Measurements from ENCODE around the gene SNX8. TPM values are rescaled to one million over a fixed set of nuclear protein-coding genes. Genes with fewer than 3 reads are reported as not detected.

The SNX8 gene
- total and polyA plus RNA-seq, 2 of the 13 experiments (the other 11 are each of a cell fraction or from before 2014, with no cell fraction given) = 20.6 to 45.2 TPM

DNA sequence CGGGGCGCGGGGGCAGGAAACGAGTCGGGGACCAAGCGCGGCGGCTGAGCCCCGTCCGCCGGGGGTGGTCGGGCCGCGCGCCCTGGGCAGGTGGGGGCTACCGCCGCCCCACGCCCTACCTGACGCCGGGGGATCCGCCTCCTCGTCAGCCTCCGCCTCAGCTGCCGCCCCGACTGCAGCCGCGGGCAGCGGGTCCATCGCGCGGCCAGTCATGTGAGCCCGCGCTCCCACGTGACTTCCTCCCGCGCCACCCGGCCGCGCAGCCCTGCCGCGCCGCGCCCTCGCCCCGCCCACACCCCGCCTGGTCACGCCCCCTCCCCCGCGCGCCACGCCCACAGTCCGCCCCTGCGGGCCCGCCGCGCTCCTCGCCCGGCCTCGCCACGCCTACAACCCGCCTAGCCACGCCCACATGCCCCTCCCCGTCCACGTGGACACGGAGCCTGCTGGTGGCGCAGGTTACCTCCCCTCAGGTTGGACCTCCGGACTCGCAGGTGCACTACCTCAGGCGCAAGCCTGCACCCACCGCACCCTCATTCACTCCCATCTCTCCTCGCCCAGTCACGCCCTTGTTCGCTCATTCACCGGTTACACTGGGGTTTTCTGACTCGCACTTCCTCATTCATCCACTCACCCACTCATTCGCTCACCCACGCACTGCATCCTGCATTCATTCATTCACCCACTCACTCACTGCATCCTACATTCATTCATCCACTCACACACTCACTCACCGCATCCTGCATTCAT is at the start of gene SNX8 (continued):
- TF ChIP-seq, protein P1, sequence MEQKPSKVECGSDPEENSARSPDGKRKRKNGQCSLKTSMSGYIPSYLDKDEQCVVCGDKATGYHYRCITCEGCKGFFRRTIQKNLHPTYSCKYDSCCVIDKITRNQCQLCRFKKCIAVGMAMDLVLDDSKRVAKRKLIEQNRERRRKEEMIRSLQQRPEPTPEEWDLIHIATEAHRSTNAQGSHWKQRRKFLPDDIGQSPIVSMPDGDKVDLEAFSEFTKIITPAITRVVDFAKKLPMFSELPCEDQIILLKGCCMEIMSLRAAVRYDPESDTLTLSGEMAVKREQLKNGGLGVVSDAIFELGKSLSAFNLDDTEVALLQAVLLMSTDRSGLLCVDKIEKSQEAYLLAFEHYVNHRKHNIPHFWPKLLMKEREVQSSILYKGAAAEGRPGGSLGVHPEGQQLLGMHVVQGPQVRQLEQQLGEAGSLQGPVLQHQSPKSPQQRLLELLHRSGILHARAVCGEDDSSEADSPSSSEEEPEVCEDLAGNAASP (CRISPR knock-in tag; IDR thresholded peaks at IDR 0.05; ENCODE audit: borderline replicate concordance) = no peak
- no peak for TF ChIP-seq ZNF775 (CRISPR knock-in tag; IDR thresholded peaks at IDR 0.05; ENCODE audit: borderline replicate concordance)
- TF ChIP-seq, protein P2, sequence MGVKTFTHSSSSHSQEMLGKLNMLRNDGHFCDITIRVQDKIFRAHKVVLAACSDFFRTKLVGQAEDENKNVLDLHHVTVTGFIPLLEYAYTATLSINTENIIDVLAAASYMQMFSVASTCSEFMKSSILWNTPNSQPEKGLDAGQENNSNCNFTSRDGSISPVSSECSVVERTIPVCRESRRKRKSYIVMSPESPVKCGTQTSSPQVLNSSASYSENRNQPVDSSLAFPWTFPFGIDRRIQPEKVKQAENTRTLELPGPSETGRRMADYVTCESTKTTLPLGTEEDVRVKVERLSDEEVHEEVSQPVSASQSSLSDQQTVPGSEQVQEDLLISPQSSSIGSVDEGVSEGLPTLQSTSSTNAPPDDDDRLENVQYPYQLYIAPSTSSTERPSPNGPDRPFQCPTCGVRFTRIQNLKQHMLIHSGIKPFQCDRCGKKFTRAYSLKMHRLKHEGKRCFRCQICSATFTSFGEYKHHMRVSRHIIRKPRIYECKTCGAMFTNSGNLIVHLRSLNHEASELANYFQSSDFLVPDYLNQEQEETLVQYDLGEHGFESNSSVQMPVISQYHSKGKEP (CRISPR knock-in tag; IDR thresholded peaks at IDR 0.05) = no peak
- TF ChIP-seq SIN3A (IDR thresholded peaks at IDR 0.05; ENCODE audit: borderline replicate concordance, low read depth, low read length) = peak; percentile 77; the same call in 1 of the 2 replicates
- TF ChIP-seq HMG20B (CRISPR knock-in tag; conservative IDR thresholded peaks at IDR 0.05) = no peak
- no peak; the same call in 1 of the 2 replicates for TF ChIP-seq SOX13 (IDR thresholded peaks at IDR 0.05)
- peak in 1 of 2 experiments; percentile 26; a peak in 1 of 4 replicates for TF ChIP-seq SOX13 (CRISPR knock-in tag; conservative IDR thresholded peaks at IDR 0.05 in 1 of 2, IDR thresholded peaks at IDR 0.05 in 1 of 2)
- TF ChIP-seq RNF2 (conservative IDR thresholded peaks at IDR 0.05; ENCODE audit: low read depth) = no peak
- TF ChIP-seq, protein P3, sequence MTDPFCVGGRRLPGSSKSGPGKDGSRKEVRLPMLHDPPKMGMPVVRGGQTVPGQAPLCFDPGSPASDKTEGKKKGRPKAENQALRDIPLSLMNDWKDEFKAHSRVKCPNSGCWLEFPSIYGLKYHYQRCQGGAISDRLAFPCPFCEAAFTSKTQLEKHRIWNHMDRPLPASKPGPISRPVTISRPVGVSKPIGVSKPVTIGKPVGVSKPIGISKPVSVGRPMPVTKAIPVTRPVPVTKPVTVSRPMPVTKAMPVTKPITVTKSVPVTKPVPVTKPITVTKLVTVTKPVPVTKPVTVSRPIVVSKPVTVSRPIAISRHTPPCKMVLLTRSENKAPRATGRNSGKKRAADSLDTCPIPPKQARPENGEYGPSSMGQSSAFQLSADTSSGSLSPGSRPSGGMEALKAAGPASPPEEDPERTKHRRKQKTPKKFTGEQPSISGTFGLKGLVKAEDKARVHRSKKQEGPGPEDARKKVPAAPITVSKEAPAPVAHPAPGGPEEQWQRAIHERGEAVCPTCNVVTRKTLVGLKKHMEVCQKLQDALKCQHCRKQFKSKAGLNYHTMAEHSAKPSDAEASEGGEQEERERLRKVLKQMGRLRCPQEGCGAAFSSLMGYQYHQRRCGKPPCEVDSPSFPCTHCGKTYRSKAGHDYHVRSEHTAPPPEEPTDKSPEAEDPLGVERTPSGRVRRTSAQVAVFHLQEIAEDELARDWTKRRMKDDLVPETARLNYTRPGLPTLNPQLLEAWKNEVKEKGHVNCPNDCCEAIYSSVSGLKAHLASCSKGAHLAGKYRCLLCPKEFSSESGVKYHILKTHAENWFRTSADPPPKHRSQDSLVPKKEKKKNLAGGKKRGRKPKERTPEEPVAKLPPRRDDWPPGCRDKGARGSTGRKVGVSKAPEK (CRISPR knock-in tag; IDR thresholded peaks at IDR 0.05; ENCODE audit: borderline replicate concordance) = 0 out of 2 replicates have a peak, but pooled peaks have one; percentile 59
- TF ChIP-seq, protein P4, sequence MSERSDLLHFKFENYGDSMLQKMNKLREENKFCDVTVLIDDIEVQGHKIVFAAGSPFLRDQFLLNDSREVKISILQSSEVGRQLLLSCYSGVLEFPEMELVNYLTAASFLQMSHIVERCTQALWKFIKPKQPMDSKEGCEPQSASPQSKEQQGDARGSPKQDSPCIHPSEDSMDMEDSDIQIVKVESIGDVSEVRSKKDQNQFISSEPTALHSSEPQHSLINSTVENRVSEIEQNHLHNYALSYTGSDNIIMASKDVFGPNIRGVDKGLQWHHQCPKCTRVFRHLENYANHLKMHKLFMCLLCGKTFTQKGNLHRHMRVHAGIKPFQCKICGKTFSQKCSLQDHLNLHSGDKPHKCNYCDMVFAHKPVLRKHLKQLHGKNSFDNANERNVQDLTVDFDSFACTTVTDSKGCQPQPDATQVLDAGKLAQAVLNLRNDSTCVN (CRISPR knock-in tag; IDR thresholded peaks at IDR 0.05; ENCODE audit: borderline replicate concordance) = no peak
- TF ChIP-seq, protein P5, sequence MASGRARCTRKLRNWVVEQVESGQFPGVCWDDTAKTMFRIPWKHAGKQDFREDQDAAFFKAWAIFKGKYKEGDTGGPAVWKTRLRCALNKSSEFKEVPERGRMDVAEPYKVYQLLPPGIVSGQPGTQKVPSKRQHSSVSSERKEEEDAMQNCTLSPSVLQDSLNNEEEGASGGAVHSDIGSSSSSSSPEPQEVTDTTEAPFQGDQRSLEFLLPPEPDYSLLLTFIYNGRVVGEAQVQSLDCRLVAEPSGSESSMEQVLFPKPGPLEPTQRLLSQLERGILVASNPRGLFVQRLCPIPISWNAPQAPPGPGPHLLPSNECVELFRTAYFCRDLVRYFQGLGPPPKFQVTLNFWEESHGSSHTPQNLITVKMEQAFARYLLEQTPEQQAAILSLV (CRISPR knock-in tag; IDR thresholded peaks at IDR 0.05; ENCODE audit: borderline replicate concordance) = no peak
- TF ChIP-seq, protein P6, sequence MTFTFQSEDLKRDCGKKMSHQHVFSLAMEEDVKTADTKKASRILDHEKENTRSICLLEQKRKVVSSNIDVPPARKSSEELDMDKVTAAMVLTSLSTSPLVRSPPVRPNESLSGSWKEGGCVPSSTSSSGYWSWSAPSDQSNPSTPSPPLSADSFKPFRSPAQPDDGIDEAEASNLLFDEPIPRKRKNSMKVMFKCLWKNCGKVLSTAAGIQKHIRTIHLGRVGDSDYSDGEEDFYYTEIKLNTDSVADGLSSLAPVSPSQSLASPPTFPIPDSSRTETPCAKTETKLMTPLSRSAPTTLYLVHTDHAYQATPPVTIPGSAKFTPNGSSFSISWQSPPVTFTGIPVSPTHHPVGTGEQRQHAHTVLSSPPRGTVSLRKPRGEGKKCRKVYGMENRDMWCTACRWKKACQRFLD (CRISPR knock-in tag; IDR thresholded peaks at IDR 0.05; ENCODE audit: borderline replicate concordance) = no peak
- no peak for TF ChIP-seq RFXANK (CRISPR knock-in tag; IDR thresholded peaks at IDR 0.05)
- no peak for TF ChIP-seq BORCS8-MEF2B (CRISPR knock-in tag; IDR thresholded peaks at IDR 0.05)
- no peak for TF ChIP-seq MIXL1 (CRISPR knock-in tag; IDR thresholded peaks at IDR 0.05)
- no peak for TF ChIP-seq ZNF263 (CRISPR knock-in tag; IDR thresholded peaks at IDR 0.05)
- peak; percentile 89; the same call in 1 of the 2 replicates for TF ChIP-seq MYC (CRISPR knock-in tag; IDR thresholded peaks at IDR 0.05; ENCODE audit: borderline replicate concordance)
- no peak for TF ChIP-seq NPAS2 (CRISPR knock-in tag; IDR thresholded peaks at IDR 0.05; ENCODE audit: borderline replicate concordance)
- TF ChIP-seq ZNF644 (CRISPR knock-in tag; IDR thresholded peaks at IDR 0.05; ENCODE audit: low read depth) = no peak

Data from HepG2 (cell line).